DMS79 treated with DMSO at 0.1 percent for 48 hours (cell line): ENCODE results near the gene GPRC5D.
A peak's percentile ranks its signal among the peaks of the same experiment; 100 is the strongest.

Experiments used
- DNase-seq: peaks from one replicate; lab custom pipeline; 2025; lab: John Stamatoyannopoulos, UW

GPRC5D gene

DNA sequence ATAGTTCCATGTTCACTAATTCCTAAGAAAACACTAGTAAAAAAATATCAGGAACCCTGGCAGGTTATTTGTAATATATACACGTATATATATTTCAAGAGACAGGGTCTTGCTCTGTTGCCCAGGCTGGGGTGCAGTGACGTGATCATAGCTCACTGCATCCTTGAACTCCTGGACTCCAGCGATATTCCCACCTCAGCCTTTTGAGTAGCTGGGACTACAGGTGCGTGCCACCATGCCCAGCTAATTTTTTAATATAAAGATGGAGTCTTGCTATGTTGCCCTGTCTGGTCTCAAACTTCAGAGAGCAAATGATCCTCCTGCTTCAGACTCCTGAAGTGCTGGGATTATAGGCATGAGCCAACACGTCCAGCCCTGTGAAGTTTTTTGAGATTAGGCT lies 44.4 kb downstream of the GPRC5D start:
- DNase-seq = no peak

DNA sequence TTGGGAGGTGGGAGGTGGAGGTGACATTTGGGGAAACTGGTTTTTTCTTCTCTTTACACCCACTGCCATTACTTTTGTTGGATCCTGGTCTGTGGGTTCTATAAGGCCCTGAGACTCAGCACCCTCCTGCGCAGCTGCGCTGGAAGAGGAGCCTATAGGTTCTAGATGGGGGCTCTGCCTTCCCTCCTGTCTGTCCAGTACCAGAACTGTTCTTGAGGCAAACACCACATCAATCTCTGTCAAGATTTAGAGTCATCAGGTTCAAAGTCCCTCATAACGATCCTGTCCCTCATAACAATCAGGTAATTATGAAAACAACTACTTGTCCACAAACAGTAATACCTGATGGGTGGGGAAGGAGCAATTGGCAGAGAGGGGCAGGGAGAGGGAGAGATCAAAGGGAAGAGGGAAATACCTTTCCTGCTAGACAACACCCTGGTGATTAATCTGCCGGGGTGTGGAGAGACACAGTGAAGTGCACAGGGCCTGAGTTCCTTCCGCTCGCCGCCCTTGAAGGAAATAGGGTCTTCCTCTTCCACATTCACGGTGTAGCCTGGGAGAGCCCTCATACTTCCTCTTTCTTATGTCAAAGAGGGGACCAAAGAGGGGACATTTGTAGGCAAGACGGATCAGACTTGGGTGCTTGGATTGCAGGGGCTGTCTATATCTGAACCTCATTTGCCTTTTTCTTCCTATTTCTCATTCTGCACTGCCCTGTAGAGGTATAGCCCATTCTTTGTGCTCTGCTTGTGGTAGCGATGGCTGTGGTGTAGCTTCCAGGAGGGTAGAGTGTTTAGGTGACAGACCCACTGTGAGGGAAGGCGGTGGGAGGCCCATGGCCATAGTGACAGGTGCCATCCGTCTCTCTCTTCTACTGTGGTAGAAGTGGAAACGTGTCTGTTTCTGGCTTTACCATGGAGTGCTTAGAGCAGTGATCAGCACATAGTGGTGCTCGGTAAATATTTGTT lies 48.0 kb downstream of the GPRC5D start:
- no peak for DNase-seq

DNA sequence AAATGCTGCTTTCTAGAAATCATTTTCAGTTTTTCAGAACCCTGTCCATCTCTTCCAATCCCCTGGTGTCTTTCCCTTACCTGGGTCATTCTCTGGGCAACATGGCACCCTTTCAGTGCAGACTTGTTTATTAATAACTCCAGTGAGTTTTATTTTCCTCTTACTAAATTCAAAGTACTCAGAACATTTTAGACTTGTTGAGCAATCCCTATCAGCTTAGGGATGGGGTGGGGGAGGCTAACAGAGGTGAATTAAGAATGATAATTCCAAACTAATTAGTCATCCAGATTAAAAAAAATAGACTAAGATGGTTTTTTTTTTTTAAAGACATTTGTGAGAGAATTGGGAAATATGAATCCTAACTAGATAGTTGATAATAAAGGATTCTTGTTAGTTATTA lies 49.9 kb downstream of the GPRC5D start:
- DNase-seq = no peak

DNA sequence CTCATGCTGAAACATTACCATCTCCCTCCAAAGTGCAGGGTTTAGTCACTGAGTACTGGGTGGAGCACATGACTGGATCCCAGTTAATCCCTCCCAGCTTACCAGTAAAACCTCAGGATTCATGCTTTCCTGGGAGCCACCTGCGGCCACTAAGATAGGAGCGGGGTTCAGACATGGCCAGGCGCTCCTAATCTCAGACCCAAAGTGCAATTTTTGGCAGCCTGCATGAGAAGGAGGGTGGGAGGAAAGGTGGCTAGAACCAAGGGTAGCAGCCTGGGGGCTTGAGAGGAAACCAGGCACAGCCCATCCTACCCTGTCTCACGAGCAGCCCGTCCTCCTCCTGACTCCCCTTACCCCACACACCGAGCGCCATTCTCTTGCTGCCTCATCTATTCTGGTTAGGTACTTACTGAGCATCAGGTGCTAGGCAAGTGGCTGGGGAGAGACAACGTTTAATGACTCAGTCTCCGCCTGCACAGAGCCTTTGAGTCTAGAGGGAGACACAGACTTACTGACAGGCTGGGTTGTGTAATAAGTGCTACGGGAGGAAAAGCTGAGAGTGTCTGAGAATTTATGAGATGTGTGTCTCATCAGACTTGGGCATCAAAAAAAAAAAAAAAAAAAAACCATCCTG lies 50.7 kb downstream of the GPRC5D start:
- DNase-seq = no peak

DNA sequence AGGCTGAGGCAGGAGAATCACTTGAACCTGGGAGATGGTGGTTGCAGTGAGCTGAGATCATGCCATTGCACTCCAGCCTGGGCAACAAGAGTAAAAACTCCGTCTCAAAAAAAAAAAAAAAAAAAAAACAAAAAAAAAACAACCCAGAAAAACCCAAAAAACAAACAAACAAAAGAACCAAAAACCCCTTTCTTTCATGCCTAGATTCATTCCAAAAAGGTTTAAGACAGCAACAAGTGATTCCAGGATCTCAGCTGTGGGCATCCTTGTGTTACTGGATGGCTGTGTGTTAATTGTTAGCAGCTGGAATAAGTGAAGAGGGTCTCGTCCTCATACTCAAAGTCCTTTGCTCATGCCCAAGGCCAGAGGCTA lies 51.2 kb downstream of the GPRC5D start:
- no peak for DNase-seq

DNA sequence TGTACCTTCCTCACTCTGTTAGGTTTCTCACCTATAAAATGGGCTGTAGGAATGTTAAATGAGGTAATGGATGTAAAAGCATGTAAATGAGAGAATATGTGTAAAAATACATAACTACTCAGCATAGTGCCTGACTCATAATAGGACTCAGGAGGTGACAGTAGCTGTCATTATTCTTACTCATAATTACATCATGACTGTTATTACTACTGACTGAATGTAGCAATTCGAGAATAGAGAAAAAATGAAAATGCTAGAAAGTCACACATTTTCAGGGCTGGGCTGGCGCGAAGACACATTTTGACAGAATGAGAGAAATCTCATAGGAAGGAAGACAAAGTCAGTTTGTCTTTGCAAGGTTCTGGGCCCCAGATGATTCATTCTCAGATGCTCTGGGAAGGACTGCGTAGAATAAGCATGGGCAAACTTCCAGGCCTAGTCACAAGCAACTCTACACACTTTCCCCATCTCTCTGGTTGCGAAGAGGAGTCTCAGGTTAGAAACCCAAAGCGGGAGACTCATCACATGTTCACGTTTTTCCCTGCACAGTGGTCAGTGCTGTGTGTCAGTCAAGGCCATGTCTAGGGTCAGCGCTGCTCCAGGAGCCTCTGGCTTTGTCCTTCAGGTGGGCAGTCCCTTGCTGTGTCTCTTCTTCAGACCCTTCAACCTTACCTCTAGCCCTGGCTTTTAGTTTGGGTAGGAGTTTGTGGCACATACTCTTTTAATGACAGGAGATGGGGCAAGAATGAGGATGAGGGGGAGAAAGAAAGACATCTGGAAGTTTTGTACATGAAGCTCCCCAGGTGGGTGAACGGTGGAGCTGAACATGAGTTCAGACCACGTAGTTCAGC lies 52.2 kb downstream of the GPRC5D start:
- DNase-seq = no peak

DNA sequence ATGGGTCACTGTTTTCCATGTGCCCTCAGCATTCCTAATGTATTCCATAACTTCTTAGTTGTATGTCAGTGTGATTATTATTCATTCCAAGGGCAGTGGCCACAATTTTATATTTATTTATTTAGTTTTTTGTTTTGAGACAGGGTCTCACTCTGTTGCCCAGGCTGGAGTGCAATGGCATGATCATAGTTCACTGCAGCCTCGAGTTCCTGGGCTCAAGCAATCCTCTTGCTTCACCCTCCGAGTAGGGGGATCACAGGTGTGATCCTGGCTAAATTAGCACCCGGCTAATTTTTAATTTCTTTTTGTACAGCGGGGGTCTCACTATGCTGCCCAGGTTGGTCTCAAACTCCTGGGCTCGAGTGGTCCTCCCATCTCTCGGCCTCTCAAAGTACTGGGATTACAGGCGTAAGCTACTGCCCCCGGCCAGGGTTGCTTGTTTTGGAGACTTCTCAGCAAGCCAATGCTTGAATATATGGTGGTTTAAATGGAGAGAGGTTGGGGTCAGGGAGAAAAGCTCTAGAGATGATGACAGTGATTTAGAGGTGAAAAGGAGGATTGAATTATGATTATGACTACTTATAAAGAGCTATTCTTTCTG lies 53.0 kb downstream of the GPRC5D start:
- DNase-seq = no peak

DNA sequence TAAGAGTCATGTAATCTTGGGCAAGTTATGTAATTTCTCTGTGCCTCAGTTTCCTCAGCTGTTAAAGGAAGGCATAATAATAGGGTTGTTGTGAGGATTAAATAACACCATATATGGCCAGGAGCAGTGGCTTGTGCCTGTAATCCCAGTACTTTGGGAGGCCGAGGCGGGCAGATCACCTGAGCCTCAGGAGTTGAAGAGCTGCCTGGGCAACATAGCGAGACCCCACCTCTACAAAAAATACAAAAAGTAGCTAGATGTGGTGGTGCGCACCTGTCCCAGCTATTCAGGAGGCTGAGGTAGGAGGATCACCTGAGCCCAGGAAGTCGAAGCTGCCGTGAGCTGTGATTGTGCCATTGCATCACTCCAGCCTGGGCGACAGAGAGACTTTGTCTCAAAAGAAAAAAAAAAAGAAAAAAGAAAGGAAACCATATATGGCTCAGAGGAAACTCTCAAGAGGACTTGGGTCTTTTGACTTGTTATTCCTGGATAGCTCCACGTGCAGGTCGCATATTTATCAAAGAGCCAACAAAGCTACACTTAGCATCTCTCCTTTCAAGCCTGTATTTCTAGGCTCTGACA lies 53.7 kb downstream of the GPRC5D start:
- DNase-seq = no peak

DNA sequence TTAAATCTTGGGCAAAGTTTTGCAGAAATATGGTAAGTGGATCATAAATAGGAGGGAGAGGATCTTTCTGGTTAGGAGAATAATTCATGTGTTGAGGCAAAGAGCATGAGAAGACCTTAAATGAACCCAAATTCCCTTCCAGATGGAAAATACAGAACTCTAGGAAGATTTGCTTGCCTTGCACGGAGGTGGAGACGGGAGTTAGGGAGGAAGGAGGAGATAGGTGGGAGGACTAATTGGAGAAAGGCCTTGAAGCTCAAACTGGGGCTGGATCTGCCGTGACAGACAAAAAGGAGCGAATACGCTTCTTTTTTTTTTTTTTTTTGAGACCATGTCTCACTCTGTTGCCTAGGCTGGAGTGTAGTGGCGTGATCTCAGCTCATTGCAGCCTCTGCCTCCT lies 54.7 kb downstream of the GPRC5D start:
- DNase-seq = no peak

DNA sequence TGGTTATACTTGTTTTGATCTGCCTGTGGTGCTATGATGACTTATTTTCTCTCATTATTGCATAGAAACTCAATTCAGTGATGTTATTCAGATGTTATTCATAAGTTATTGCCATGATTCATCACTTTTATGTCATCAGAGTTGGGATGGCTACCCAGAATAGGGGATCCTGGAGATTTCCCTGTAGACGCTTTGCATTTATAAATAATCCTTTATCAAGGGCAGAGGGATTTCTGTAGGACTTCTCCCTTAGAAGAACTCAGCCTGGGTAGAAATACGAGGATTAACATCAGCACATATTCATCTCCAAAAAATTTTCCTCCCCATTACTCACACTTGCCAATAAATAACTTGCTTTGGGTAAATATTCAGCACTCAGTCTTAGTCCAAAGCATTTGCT lies 55.7 kb downstream of the GPRC5D start:
- no peak for DNase-seq

DNA sequence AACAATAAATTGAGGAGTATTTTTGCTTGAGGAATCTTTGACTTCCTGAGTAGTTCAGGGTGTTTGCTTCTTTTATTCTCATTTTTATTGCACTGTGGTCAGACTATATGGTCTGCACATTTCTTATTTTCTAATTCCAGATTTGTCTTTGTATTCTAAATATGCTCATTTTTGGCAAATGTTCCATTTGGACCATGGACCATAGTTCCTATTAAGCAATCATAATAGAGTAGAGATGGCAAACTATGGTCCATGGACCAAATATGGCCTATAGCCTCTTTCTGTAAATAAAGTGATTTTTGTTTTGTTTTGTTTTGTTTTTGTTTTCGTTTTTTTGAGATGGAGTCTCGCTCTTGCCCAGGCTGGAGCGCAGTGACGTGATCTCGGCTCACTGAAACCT lies 58.5 kb downstream of the GPRC5D start:
- no peak for DNase-seq

DNA sequence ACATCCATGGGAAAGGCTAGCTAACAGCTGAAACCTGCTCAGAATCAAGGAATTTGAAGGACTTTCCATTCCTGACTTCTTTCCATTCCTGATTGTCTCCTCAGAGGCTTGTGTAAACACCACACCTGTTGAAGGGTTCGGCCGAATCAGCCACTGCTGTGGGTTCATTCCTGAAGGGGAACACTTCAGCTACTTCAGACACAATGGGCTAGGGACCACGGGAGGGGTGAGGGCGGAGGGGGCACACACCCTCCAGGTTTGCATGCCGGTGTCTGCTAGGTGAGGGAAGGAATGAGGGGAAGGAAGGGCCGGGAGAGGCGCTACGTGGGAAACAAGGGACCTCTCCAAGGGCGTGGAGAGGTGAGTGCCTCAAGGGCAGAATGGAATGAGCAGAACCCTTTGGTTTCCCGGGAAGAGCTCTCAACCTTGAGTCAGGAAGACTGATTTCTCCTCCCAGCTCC lies 59.3 kb downstream of the GPRC5D start:
- no peak for DNase-seq

DNA sequence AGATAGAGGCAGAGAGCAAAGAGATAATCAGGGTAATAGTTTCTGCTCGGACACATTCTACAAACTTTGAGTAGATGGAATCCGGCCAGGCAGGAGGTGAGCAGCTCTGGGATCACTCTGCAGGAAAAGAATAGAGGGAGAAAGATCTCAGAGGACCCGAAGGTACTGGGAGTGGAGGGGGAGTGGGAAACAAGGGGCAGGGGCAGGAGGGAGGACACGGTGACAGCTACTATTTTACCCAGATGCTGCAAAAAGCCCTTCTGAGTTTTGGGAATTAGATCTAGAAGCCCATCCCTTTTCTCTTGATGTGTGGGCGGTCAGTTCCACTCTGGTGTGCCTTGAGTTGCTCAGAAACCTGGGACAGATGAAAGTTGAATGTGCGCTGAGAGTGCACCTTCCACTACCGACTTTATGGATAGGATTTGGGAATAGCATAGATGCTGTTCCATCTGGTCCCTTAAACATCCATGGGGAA lies 60.1 kb downstream of the GPRC5D start:
- no peak for DNase-seq

DNA sequence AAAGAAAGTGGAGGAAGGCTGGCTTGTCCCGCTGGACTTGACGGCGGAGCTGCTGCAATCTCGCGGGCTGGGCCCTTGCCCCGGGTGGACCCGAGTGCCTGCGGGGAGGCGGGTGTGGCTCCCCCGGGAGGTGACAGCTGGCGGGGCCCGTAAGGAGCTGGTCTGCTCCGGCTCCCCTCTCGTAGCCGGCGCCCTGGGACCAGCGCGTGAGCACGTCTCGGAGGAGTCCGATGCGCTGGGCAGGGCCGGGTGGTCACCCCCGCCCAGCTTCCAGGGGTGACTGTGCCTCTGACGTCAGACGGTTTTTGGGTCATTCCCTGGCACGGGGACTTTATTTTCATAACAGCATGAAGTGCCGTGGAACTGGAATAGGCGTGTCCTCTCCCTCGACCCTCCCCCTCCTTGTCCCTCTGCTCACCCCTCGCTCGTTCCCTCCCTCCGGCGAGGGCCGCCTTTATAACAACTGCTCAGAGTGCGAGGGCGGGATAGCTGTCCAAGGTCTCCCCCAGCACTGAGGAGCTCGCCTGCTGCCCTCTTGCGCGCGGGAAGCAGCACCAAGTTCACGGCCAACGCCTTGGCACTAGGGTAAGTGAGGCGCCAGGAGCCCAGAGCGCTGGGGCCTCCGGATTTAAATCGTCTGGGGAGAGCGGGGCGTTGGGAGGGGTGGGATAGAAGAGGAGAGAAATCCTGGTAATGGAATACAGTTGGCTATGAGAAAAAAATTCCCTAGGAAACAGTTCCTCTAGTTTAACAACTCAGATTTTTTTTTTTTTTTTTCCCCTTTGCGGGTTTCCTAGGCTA lies 60.7 kb downstream of the GPRC5D start, which contains the start of gene GPRC5A:
TSS of gene GPRC5A (plus strand) at position 483 of the 801 bp plus-strand sequence. CDS start 16,688 bp downstream, outside the sequence.
- peak; percentile 53 for DNase-seq
